Measurements from ENCODE around the gene BASP1.

The BASP1 gene, protein sequence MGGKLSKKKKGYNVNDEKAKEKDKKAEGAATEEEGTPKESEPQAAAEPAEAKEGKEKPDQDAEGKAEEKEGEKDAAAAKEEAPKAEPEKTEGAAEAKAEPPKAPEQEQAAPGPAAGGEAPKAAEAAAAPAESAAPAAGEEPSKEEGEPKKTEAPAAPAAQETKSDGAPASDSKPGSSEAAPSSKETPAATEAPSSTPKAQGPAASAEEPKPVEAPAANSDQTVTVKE

DNA sequence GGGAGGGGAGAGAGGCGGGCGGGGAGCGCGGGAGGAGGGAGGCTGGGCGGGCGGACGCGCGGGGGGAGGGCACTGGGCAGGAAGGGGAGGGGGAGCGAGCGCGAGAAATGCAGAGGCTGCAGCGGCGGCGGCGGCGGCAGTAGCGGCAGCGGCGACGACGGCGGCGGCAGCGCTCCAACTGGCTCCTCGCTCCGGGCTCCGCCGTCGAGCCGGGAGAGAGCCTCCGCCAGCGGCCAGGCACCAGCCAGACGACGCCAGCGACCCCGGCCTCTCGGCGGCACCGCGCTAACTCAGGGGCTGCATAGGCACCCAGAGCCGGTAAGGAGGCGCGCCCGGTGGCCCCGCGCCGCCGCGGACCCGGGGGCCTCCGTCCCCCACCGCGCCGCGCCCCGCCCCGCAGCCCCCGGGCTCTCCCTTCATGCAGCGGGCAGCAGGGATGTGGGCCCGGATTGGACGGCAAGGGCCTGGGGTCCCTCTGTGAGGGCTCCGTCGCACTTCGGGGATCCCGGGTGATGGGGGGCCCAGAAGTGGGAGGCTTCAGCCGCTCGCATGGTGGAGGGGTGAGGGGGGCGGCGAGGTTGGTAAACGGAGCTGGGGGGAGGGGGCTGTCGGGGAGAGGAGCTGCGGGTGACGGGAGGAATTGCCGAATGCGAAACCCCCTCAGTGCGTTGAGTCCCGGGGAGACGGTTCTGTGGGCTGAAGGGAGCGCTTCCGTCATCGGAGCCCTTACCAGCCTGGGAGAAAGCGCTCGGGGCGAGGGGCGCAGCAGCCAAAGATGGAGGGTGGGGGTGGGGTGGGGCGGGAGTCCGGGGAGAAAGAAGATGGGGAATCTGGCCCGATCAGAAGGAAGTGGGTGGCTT, at the start of gene BASP1:
BASP1 (plus strand) TSS at position 139 of the 860 bp plus-strand sequence. CDS start 57,586 bp downstream, outside the sequence.
- Histone ChIP-seq H3K36me3 (peaks cover 26% of the 10 kb centered on the region), H3K4me1 (ENCODE audit: control insufficient read depth in 1 of 2, insufficient read depth in 1 of 2, low read depth in 1 of 2, low read length in 1 of 2) (peaks cover 72 to 79% of the 10 kb centered on the region in 2 experiments), H3K27me3 (no peaks in the 10 kb centered on the region), H3K9me3 (no peaks in the 10 kb centered on the region), H3K27ac (peak within 1 kb of the TSS; percentile 92), H3K4me3 (ENCODE audit: low read depth in 1 of 2, low read length in 1 of 2) (peak within 1 kb of the TSS; percentile 85 to 98)
- TF ChIP-seq CTCF (IDR thresholded peaks at IDR 0.05), result peak; percentile 24

GRCh38 chr5:17169507-17169906, 47.9 kb upstream of the BASP1 start:
- peaks cover 1% of the 10 kb centered on the region for H3K27me3 ChIP-seq
- no peaks in the 10 kb centered on the region for H3K36me3 ChIP-seq
- no peaks in the 10 kb centered on the region for H3K4me1 ChIP-seq (ENCODE audit: control insufficient read depth in 1 of 2, insufficient read depth in 1 of 2, low read depth in 1 of 2, low read length in 1 of 2)
- H3K9me3 ChIP-seq, result no peaks in the 10 kb centered on the region
- H3K4me3 ChIP-seq (ENCODE audit: low read depth in 1 of 2, low read length in 1 of 2), result no peak overlapping the region
- no peak overlapping the region for H3K27ac ChIP-seq
- TF ChIP-seq CTCF (IDR thresholded peaks at IDR 0.05), result no peak

GRCh38 chr5:17172791-17173190, 44.6 kb upstream of the BASP1 start:
- no peak overlapping the region for H3K4me3 ChIP-seq (ENCODE audit: low read depth in 1 of 2, low read length in 1 of 2)
- no peaks in the 10 kb centered on the region for H3K4me1 ChIP-seq (ENCODE audit: control insufficient read depth in 1 of 2, insufficient read depth in 1 of 2, low read depth in 1 of 2, low read length in 1 of 2)

DNA sequence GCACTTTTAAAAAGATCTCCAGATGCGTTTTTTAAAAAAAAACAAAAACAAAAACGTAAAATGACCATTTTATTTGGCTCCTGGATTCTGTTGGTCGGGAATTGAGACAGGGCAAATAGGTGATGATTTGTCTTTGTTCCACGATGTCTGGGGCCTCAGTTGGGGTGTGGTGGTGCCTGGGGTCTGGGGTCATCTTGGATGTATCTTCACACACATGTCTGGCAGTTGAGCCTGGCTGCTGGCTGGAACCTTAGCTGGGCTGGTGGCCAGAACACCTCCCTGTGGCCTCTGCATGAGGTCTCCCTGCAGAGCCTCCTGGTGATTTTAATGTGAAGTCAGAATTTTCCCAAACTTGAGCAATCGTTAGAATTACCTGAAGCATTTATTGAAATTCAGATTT, 42.5 kb upstream of the BASP1 start:
- no peak overlapping the region for H3K27ac ChIP-seq
- TF ChIP-seq CTCF (IDR thresholded peaks at IDR 0.05), result no peak
- no peak overlapping the region for H3K4me3 ChIP-seq (ENCODE audit: low read depth in 1 of 2, low read length in 1 of 2)
- H3K4me1 ChIP-seq (ENCODE audit: control insufficient read depth in 1 of 2, insufficient read depth in 1 of 2, low read depth in 1 of 2, low read length in 1 of 2), result no peaks in the 10 kb centered on the region
- no peaks in the 10 kb centered on the region for H3K9me3 ChIP-seq
- no peaks in the 10 kb centered on the region for H3K27me3 ChIP-seq
- no peaks in the 10 kb centered on the region for H3K36me3 ChIP-seq

More at GRCh38 chr5:17172791-17173190, 44.6 kb upstream of the BASP1 start:
- Histone ChIP-seq H3K36me3 (no peaks in the 10 kb centered on the region), H3K27ac (no peak overlapping the region), H3K27me3 (no peaks in the 10 kb centered on the region), H3K9me3 (no peaks in the 10 kb centered on the region)
- no peak for TF ChIP-seq CTCF (IDR thresholded peaks at IDR 0.05)

GRCh38 chr5:17177501-17178372, 39.7 kb upstream of the BASP1 start:
- Histone ChIP-seq H3K4me1 (ENCODE audit: control insufficient read depth in 1 of 2, insufficient read depth in 1 of 2, low read depth in 1 of 2, low read length in 1 of 2) (no peaks in the 10 kb centered on the region), H3K27me3 (no peaks in the 10 kb centered on the region), H3K36me3 (no peaks in the 10 kb centered on the region), H3K27ac (no peak overlapping the region), H3K9me3 (no peaks in the 10 kb centered on the region), H3K4me3 (ENCODE audit: low read depth in 1 of 2, low read length in 1 of 2) (no peak overlapping the region)
- no peak for TF ChIP-seq CTCF (IDR thresholded peaks at IDR 0.05)
